Measurements from ENCODE around the gene JARID2.

DNA sequence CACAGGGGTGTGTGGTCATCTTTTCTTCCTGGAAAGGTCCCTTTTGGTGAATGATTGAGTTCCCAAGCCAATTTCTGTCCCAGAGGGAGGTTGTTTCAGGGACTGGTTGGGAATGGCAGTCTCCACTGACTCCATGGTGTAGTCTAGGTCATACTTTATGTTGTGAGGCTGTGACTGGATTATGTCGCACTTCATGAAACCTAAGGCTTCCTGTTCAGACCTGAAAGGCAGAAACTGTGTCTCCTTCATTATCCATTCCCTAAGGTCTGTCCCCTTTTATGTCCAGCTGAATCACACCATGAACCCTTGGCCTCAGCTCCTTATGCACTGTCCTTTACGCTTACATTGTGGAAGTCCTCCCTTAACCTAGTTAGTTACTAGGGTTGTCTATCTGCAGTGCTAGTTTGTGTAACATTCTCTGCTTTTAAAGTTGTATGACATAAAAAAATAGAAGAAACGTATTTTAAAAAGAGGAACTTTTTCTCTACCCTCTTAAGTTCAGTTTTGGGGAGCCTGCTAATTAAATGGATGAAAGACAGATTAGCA, 191.3 kb downstream of the JARID2 start:
- no peak for TF ChIP-seq GATA3 (IDR thresholded peaks at IDR 0.05; ENCODE audit: low read depth, low read length)
- TF ChIP-seq GATA2 (IDR thresholded peaks at IDR 0.05; ENCODE audit: low read depth, low read length): no peak

All from SH-SY5Y (cell line).